Measurements from ENCODE around the gene STAT4.

GRCh38 chr2:191145769-191146471, 4.9 kb downstream of the STAT4 start:
- TF ChIP-seq, protein P1, sequence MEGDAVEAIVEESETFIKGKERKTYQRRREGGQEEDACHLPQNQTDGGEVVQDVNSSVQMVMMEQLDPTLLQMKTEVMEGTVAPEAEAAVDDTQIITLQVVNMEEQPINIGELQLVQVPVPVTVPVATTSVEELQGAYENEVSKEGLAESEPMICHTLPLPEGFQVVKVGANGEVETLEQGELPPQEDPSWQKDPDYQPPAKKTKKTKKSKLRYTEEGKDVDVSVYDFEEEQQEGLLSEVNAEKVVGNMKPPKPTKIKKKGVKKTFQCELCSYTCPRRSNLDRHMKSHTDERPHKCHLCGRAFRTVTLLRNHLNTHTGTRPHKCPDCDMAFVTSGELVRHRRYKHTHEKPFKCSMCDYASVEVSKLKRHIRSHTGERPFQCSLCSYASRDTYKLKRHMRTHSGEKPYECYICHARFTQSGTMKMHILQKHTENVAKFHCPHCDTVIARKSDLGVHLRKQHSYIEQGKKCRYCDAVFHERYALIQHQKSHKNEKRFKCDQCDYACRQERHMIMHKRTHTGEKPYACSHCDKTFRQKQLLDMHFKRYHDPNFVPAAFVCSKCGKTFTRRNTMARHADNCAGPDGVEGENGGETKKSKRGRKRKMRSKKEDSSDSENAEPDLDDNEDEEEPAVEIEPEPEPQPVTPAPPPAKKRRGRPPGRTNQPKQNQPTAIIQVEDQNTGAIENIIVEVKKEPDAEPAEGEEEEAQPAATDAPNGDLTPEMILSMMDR (optimal IDR thresholded peaks at IDR 0.05 in 1 of 3, IDR thresholded peaks at IDR 0.05 in 1 of 3, conservative IDR thresholded peaks at IDR 0.05 in 1 of 3; ENCODE audit: extremely low read depth in 1 of 3, insufficient read depth in 2 of 3, low read length in 3 of 3): no peak
- no peak for TF ChIP-seq EZH2 (IDR thresholded peaks at IDR 0.05; ENCODE audit: low read length)

Measured in keratinocyte (primary cell).